Measurements from ENCODE around the gene SP140L.
"Not testable (repeated sequence)": the region's sequence is repeated elsewhere in the genome, so short reads cannot be mapped to it uniquely, and the experiment has no call there.

SP140L gene

GRCh38 chr2:230326453-230327417 lies at the start of gene SP140L:
TSS of gene SP140L (plus strand) at chr2:230327193. CDS start at chr2:230327270, 77 bp downstream.
- no peak within 1 kb of the TSS for H3K27ac ChIP-seq
- no peak for TF ChIP-seq CTCF (conservative IDR thresholded peaks at IDR 0.05)

DNA sequence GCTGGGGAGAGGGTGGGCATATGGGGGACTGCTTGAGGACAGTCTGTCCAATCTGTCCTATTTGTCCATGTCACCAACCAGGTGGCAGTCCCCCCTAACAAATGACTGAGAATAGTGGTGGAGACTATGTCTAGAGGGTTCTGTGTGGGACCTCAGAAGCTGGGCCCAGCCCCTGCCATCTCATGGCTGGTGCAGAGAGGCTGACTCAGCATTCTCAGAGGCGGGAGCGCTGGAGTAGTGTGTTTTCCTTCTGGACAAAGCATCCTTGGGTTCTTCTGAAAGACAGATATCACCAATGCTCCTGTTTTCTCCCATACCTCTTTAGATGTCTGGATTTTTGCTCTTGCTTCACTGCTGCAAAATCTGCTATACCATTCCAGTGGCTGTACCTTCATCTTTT lies 44.1 kb upstream of the SP140L start:
- TF ChIP-seq CTCF (conservative IDR thresholded peaks at IDR 0.05) = no peak
- H3K27ac ChIP-seq = no peak overlapping the region

GRCh38 chr2:230286048-230286447 lies 40.9 kb upstream of the SP140L start:
- TF ChIP-seq CTCF (conservative IDR thresholded peaks at IDR 0.05) = no peak
- no peak overlapping the region for H3K27ac ChIP-seq

DNA sequence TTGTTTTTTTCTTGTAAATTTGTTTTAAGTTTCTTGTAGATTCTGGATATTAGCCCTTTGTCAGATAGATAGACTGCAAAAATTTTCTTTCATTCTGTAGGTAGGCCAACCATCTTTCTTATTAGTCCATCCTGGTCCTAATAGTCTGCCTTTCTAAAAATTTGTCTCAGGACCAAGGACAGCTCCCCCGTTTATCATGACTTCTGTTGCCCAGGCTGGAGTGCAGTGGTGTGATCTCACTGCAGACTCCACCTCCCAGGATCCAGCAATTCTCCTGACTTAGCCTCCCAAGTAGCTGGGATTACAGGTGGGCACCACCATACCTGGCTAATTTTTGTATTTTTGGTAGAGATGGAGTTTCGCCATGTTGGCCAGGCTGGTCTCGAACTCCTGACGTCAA lies 37.7 kb upstream of the SP140L start:
- H3K27ac ChIP-seq = not testable (repeated sequence)

GRCh38 chr2:230295192-230295591 lies 31.8 kb upstream of the SP140L start:
- no peak for TF ChIP-seq CTCF (conservative IDR thresholded peaks at IDR 0.05)

GRCh38 chr2:230296917-230297316 lies 30.1 kb upstream of the SP140L start:
- no peak for TF ChIP-seq CTCF (conservative IDR thresholded peaks at IDR 0.05)
- H3K27ac ChIP-seq = no peak overlapping the region

More at GRCh38 chr2:230295192-230295591, 31.8 kb upstream of the SP140L start:
- no peak overlapping the region for H3K27ac ChIP-seq

- TF ChIP-seq CTCF (conservative IDR thresholded peaks at IDR 0.05) = no peak
- H3K27ac ChIP-seq = no peak overlapping the region
Observed at GRCh38 chr2:230299618-230300017, 27.4 kb upstream of the SP140L start.

Data from VCaP (cell line).